H9 (cell line): ENCODE data around the gene PLCH2. TPM values are rescaled to one million over a fixed set of nuclear protein-coding genes. Genes with fewer than 3 reads are reported as not detected.
A peak's percentile ranks its signal among the peaks of the same experiment; 100 is the strongest.

Experiments
- DNase-seq: peaks from one replicate; pipeline ENCODE4 v3.0.0-alpha.2; 2017
- H2AFZ ChIP-seq: one replicate; pipeline ENCODE4 v1.6.1; 2013; ENCODE audit warnings: mild to moderate bottlenecking, low read length, control low read depth, moderate library complexity
- H2AK5ac ChIP-seq: 2 replicates; pipeline ENCODE4 v1.6.1; 2013; ENCODE audit warnings: low read length, control low read depth, mixed read lengths; ENCODE audit not compliant: insufficient read length
- H2BK120ac ChIP-seq: one replicate; pipeline ENCODE4 v1.6.1; 2013; ENCODE audit warnings: low read depth, mild to moderate bottlenecking, low read length, control low read depth, inconsistent platforms; ENCODE audit not compliant: poor library complexity, severe bottlenecking
- H2BK12ac ChIP-seq: 2 replicates; pipeline ENCODE4 v1.6.1; 2013; ENCODE audit warnings: low read length, control low read depth, mixed read lengths, low read depth; ENCODE audit not compliant: insufficient read length
- H2BK15ac ChIP-seq: 2 replicates; pipeline ENCODE4 v1.6.1; 2013; ENCODE audit warnings: low read depth, low read length, control low read depth
- H2BK20ac ChIP-seq: one replicate; pipeline ENCODE4 v1.6.1; 2013; ENCODE audit warnings: low read depth, mild to moderate bottlenecking, low read length, control low read depth, inconsistent platforms; ENCODE audit not compliant: poor library complexity, severe bottlenecking
- H2BK5ac ChIP-seq: 2 replicates; pipeline ENCODE4 v1.6.1; 2013; ENCODE audit warnings: low read length, control low read depth, mixed read lengths; ENCODE audit not compliant: insufficient read length
- H3K14ac ChIP-seq: 2 replicates; pipeline ENCODE4 v1.6.1; 2013; ENCODE audit warnings: low read length, control low read depth; ENCODE audit not compliant: insufficient read depth
- H3K18ac ChIP-seq: 2 replicates; pipeline ENCODE4 v1.6.1; 2013; ENCODE audit warnings: low read depth, mild to moderate bottlenecking, mixed read lengths, low read length, control low read depth; ENCODE audit not compliant: insufficient read length
- H3K23ac ChIP-seq: 2 replicates; pipeline ENCODE4 v1.6.1; 2013; ENCODE audit warnings: low read length, control low read depth, mixed read lengths, low read depth; ENCODE audit not compliant: insufficient read length
- H3K23me2 ChIP-seq: 2 replicates; pipeline ENCODE4 v1.6.1; 2013; ENCODE audit warnings: low read depth, mild to moderate bottlenecking, mixed read lengths, low read length, control low read depth; ENCODE audit not compliant: insufficient read length, poor library complexity, severe bottlenecking
- H3K27ac ChIP-seq: 2 replicates; pipeline ENCODE4 v1.5.1; 2013; ENCODE audit warnings: low read length, control low read depth, mixed read lengths, low read depth; ENCODE audit not compliant: insufficient read length
- H3K27me3 ChIP-seq: 2 replicates; pipeline ENCODE4 v1.6.1; 2013; ENCODE audit warnings: low read length, control low read depth, inconsistent platforms; ENCODE audit not compliant: insufficient read depth
- H3K4ac ChIP-seq: 2 replicates; pipeline ENCODE4 v1.6.1; 2013; ENCODE audit warnings: low read depth, mild to moderate bottlenecking, control low read depth, inconsistent platforms, low read length, moderate library complexity
- H3K4me1 ChIP-seq: 2 replicates; pipeline ENCODE4 v1.6.1; 2013; ENCODE audit warnings: low read length, control low read depth, inconsistent platforms; ENCODE audit not compliant: insufficient read depth
- H3K4me2 ChIP-seq: 2 replicates; pipeline ENCODE4 v1.6.1; 2013; ENCODE audit warnings: low read length, control low read depth, mixed read lengths; ENCODE audit not compliant: insufficient read length, insufficient read depth
- H3K56ac ChIP-seq: 2 replicates; pipeline ENCODE4 v1.6.1; 2013; ENCODE audit warnings: low read depth, mild to moderate bottlenecking, mixed read lengths, low read length, control low read depth; ENCODE audit not compliant: insufficient read length
- H3K79me1 ChIP-seq: 2 replicates; pipeline ENCODE4 v1.6.1; 2013; ENCODE audit warnings: low read depth, mild to moderate bottlenecking, moderate library complexity, low read length, control low read depth, inconsistent platforms; ENCODE audit not compliant: insufficient read depth, poor library complexity, severe bottlenecking
- H3K79me2 ChIP-seq: 2 replicates; pipeline ENCODE4 v1.6.1; 2013; ENCODE audit warnings: low read length, control low read depth, inconsistent platforms; ENCODE audit not compliant: insufficient read depth
- H3K9ac ChIP-seq: 2 replicates; pipeline ENCODE4 v1.6.1; 2013; ENCODE audit warnings: low read length, control low read depth, mixed read lengths; ENCODE audit not compliant: insufficient read length; ENCODE audit errors: extremely low read depth
- H3K9me3 ChIP-seq: one replicate; pipeline ENCODE4 v1.6.1; 2013; ENCODE audit warnings: low read depth, low read length, inconsistent platforms; ENCODE audit not compliant: control insufficient read depth
- H3T11ph ChIP-seq: one replicate; pipeline ENCODE4 v1.6.1; 2013; ENCODE audit warnings: mild to moderate bottlenecking, low read length, control low read depth, inconsistent platforms
- H4K20me1 ChIP-seq: one replicate; pipeline ENCODE4 v1.6.1; 2013; ENCODE audit not compliant: control insufficient read depth, insufficient read length, insufficient read depth
- H4K5ac ChIP-seq: 2 replicates; pipeline ENCODE4 v1.6.1; 2013; ENCODE audit warnings: low read depth, mild to moderate bottlenecking, mixed read lengths, low read length, control low read depth; ENCODE audit not compliant: insufficient read length
- H4K8ac ChIP-seq: replicated peaks from 2 replicates; pipeline ENCODE4 v1.6.1; 2013; ENCODE audit warnings: low read length, control low read depth, mixed read lengths, low read depth; ENCODE audit not compliant: insufficient read length
- H4K91ac ChIP-seq: 2 replicates; pipeline ENCODE4 v1.6.1; 2013; ENCODE audit warnings: low read depth, mild to moderate bottlenecking, moderate library complexity, mixed read lengths, low read length, control low read depth; ENCODE audit not compliant: insufficient read length
- H3K27ac Mint-ChIP-seq, 3 experiments: 2 replicates in 2 of 3; 3 replicates in 1 of 3; pipeline ENCODE4 v1.8.0; 2020 to 2021; ENCODE audit warnings: mixed read lengths in 3 of 3, mild to moderate bottlenecking in 1 of 3, moderate library complexity in 1 of 3
- H3K27me3 Mint-ChIP-seq: 2 replicates; pipeline ENCODE4 v1.8.0; 2021; ENCODE audit warnings: low read depth, mild to moderate bottlenecking, moderate library complexity, mixed read lengths
- H3K36me3 Mint-ChIP-seq, 3 experiments: 2 replicates in 2 of 3; 3 replicates in 1 of 3; pipeline ENCODE4 v1.8.0; 2020 to 2021; ENCODE audit warnings: low read depth in 3 of 3, mixed read lengths in 3 of 3; ENCODE audit not compliant: insufficient read depth in 1 of 3
- H3K4me1 Mint-ChIP-seq, 2 experiments: 2 replicates each; pipeline ENCODE4 v1.8.0; 2020; ENCODE audit warnings: mixed read lengths in 2 of 2
- H3K4me3 Mint-ChIP-seq, 2 experiments: 2 replicates in 1 of 2; 3 replicates in 1 of 2; pipeline ENCODE4 v1.8.0; 2020 to 2021; ENCODE audit warnings: mild to moderate bottlenecking in 2 of 2, mixed read lengths in 2 of 2, moderate library complexity in 1 of 2
- H3K9me3 Mint-ChIP-seq, 2 experiments: 2 replicates in 1 of 2; 3 replicates in 1 of 2; pipeline ENCODE4 v1.8.0; 2020; ENCODE audit warnings: mild to moderate bottlenecking in 2 of 2, mixed read lengths in 2 of 2, moderate library complexity in 1 of 2
- CTCF ChIP-seq: fragments of 200-600 bp; sonication (generic); conservative IDR thresholded peaks from 3 replicates; pipeline ENCODE4 v1.8.0; 2021; ENCODE audit warnings: antibody characterized with exemption, mild to moderate bottlenecking
- WGBS: extraction: QIAGEN DNeasy Blood & Tissue Kit; methylation state at CpG from one replicate; pipeline ENCODE4 v1.1.7; 2013; ENCODE audit warnings: missing lambda C conversion rate, low lambda C conversion rate, mixed read lengths; ENCODE audit not compliant: insufficient read length; ENCODE audit errors: extremely low coverage; 5-methylcytosine and 5-hydroxymethylcytosine counted together
- total RNA-seq: library from RNA; stranded (reverse); gene quantifications from 2 replicates; pipeline ENCODE4 v1.2.1, GENCODE V29; 2021

Gene PLCH2
- total RNA-seq, 1 experiment from 2014 or later: 0.09 TPM

GRCh38 chr1:2506901-2507565 is 30.9 kb downstream of the PLCH2 start:
- H3K4me3 Mint-ChIP-seq: no peak overlapping the region
- no peak overlapping the region for H2AFZ ChIP-seq
- WGBS: no CpG with 5 or more reads among the region's 15 CpGs
- H2AK5ac ChIP-seq: no peak overlapping the region
- no peaks in the 10 kb centered on the region for H3K4me1 ChIP-seq
- peak overlapping the region in 1 of 3 experiments; percentile 59; a peak in 1 of 7 replicates for H3K27ac Mint-ChIP-seq
- H2BK5ac ChIP-seq: no peak overlapping the region
- H3K56ac ChIP-seq: no peak overlapping the region
- TF ChIP-seq CTCF: no peak
- no peak overlapping the region for H4K91ac ChIP-seq
- no peaks in the 10 kb centered on the region for H3K79me2 ChIP-seq
- no peak overlapping the region for H2BK12ac ChIP-seq
- H3K27me3 Mint-ChIP-seq: peaks cover 2% of the 10 kb centered on the region
- no peak overlapping the region for H3K23ac ChIP-seq
- DNase-seq: no peak
- H4K8ac ChIP-seq: no peak overlapping the region
- no peak overlapping the region for H3K4ac ChIP-seq
- H4K20me1 ChIP-seq: no peaks in the 10 kb centered on the region
- no peaks in the 10 kb centered on the region for H3K79me1 ChIP-seq
- no peak overlapping the region for H3T11ph ChIP-seq
- no peak overlapping the region for H3K4me2 ChIP-seq
- H3K9me3 Mint-ChIP-seq: no peaks in the 10 kb centered on the region
- H2BK15ac ChIP-seq: no peak overlapping the region
- H3K4me1 Mint-ChIP-seq: no peaks in the 10 kb centered on the region
- H2BK120ac ChIP-seq: no peak overlapping the region
- H3K27ac ChIP-seq: no peak overlapping the region
- H2BK20ac ChIP-seq: no peak overlapping the region
- H3K18ac ChIP-seq: no peak overlapping the region
- peaks cover 10 to 34% (median 25%) of the 10 kb centered on the region in 3 experiments; a peak in 6 of 7 replicates for H3K36me3 Mint-ChIP-seq
- H3K27me3 ChIP-seq: no peaks in the 10 kb centered on the region
- H3K9me3 ChIP-seq: no peaks in the 10 kb centered on the region
- no peaks in the 10 kb centered on the region for H3K23me2 ChIP-seq
- H3K14ac ChIP-seq: no peak overlapping the region; the same call in 1 of the 2 replicates
- no peak overlapping the region for H3K9ac ChIP-seq
- no peak overlapping the region for H4K5ac ChIP-seq
